Central memory CD4-positive, alpha-beta T cell (primary cell): Measurements from ENCODE around the gene SF3B4.
"Not testable (repeated sequence)": the region's sequence is repeated elsewhere in the genome, so short reads cannot be mapped to it uniquely, and the experiment has no call there.

Source experiments
- DNase-seq: peaks from one replicate; pipeline ENCODE4 v3.0.0; 2022
- total RNA-seq, 3 experiments: gene quantifications; one replicate each; lab custom pipeline; 2026; lab: John Stamatoyannopoulos, UW

The SF3B4 gene, protein sequence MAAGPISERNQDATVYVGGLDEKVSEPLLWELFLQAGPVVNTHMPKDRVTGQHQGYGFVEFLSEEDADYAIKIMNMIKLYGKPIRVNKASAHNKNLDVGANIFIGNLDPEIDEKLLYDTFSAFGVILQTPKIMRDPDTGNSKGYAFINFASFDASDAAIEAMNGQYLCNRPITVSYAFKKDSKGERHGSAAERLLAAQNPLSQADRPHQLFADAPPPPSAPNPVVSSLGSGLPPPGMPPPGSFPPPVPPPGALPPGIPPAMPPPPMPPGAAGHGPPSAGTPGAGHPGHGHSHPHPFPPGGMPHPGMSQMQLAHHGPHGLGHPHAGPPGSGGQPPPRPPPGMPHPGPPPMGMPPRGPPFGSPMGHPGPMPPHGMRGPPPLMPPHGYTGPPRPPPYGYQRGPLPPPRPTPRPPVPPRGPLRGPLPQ
- total RNA-seq: 18.9 to 67.4 (median 29.9) reads per million in 3 experiments

DNA sequence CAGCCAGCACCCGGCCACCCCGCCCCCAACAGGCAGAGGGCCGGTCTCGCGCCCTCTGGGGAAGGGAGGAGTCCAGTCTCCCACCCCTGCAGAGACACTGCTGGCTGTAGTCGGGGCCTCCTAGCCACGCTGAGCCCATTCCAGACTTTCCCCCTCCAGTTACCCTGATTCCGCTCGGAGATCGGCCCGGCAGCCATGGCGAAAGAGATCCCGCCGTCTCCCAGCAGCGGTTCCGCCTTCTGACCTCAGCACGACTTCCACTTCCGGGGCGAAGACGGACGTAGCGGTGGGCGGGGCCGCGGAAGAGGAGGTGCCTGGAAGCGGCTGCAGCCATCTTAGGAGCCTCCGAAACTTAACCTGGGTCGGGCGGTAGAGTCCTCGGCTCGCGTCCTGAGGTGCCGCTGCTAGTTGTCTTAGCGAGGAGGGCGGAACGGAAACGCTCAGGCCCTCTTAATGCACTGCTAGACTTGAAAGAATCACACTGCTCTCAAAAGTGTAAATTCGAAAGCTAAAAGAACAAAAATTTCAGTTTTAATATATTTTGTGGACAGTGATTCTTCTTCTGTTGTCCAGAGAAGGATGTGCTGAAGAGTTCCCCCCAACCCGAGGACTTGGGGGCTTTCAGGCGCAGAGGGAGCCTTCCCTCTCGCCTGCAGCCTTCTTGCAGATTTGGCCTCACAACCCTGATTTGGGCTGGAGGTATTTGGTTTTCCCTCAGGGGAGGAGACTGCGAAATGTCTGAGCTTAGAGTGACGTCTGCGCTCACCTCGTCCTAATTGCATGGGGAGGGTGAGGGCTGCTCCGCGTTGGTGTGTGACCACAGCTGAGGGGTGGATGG lies at the start of gene SF3B4:
SF3B4 (minus strand) TSS at position 241 of the 838 bp plus-strand sequence; CDS start at position 197, 44 bp downstream.
- DNase-seq: peak; percentile 93

DNA sequence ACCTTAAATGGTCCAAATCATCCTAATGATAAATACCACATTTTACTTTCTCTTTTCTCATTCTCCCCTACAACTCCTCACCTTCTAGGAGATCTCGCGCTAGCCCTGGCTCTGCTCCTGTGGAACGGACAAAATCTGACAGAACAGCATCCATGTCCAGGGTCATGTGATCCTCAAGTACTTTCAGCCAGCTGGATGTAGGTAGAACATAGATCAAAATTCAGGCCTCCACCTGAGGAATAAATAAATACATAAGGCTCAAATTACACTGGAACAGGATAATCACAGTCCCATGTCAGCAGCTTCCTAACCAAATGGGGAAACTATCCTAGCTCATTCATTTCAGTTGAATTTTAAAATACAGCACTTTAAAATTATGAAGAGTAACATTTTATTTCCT lies 49.7 kb upstream of the SF3B4 start:
- no peak for DNase-seq

DNA sequence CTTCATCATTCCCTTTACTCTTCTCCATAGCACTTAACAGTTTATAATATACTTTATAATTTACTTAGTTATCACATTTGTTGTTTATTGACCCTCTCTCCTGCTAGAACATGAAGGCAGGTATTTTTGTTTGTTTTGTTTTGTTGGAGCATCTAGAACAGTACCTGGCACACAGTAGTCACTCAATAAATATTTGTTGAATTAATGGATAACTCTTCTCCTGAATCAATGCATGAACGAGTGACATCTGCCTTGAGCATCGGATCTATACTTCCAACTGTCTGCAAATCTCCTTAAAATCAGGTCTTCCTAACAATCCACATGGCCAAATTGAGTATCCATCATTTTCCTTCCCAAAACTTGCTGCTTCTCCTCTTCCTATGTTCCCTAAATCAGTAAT lies 44.9 kb upstream of the SF3B4 start:
- DNase-seq: no peak

DNA sequence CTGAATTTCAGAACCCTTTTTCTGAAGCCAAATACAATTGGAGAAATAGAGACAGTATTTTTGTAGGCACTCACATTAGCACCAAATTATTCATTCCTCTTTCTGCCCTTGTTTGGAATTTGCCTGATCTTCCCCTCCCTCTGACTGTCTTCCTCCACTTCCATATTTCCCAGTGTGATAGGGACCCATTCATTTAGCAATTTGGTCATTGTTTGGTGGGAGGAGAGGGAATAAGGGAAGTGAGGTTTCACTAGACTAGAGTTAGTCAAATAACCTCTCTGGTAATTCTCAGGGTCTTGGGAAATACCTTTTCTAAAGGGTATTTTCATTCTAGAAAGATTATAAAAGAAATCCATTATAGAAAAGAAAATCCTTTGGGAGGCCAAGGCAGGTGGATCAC lies 40.0 kb upstream of the SF3B4 start:
- no peak for DNase-seq

DNA sequence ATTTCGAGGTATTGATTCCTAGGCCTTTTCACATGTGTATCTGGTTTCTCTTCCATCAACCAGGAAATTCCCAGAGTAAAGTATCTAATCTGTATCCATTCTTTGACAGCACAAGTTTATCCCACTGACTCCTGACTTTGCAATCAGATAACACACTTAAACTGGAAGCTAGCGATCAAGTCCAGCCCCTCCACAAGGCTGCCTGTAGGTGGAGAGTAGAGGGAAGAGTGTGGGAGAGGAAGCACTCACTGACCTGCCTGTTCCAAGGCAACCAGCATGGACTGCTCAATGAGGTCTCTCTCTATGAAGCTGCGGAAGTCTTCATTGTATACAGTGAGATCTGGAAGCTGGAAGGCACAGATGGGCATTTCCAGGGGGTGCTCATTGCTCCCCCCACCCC lies 39.4 kb upstream of the SF3B4 start:
- no peak for DNase-seq

DNA sequence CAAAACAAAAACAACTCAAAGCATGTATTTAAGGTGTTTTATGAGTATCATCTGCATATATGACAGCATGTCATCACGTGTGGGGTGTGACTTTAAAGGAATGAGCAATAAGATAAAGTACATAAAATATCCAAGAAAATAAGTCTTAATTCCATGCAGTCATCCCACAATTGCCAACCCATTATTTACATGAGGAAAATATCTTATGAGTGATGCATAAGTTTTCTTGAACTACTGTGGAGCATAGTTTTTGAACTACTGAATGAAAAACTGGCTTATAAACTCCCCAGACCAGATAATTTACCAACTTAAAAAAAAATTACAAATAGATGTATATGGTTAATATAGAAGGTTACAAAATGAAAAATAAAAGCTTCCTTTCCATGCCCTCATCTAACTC lies 38.8 kb upstream of the SF3B4 start:
- DNase-seq: no peak

DNA sequence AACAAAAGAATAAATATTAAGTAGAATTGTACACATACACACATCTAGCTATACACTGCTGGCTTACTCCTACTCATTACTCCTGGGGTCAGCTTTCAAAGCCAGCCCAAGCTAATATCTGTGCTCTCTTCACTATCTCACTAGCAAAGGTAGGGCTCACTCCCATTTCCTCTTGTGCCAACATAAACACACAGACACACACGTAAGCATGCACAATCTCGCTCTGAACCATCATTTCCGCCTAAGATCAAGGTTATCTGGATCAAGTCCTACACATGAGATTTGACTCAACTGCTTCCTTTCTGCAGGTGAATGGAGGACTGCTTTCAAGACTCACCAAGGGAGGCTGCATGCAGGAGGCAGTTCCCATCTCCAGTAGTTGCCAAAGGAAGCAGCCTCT lies 37.8 kb upstream of the SF3B4 start:
- peak; percentile 14 for DNase-seq

DNA sequence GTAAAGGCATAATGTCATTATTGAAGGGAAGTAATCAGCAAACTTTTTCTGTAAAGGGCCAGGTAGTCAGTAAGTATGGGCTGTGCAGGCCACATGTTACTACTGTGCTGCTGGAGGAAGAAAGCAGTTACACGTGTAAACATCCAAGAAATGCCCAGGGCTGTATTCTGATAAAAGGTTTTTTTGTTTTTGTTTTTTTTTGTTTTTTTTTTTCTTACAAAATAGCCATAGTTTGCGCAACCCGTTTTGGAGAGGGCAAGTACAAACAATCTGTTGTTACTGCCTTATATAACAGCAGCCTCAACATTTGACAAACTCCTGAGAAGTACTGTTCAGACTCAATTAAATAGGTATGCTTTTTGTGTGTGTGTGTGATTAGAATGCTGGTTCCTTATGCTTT lies 35.8 kb upstream of the SF3B4 start:
- DNase-seq: no peak

DNA sequence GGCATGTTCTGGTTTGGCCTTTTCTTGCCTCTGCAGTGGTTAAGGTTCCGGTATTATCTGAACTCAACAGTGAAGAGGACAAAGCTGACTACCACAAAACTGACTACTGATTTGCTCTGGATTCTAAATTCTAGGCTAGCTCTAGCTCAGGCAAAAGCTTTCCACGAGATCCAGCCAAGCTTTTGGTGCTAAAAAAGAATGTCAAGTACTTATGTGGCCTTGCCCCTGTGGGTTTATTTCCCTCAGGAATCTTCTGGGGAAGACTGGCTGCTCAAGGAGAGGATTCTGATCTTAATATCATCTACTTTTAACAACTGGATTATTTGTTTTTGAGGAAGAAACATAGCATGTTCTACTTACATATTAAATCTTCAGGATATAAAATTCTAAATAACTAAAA lies 35.1 kb upstream of the SF3B4 start:
- DNase-seq: no peak

DNA sequence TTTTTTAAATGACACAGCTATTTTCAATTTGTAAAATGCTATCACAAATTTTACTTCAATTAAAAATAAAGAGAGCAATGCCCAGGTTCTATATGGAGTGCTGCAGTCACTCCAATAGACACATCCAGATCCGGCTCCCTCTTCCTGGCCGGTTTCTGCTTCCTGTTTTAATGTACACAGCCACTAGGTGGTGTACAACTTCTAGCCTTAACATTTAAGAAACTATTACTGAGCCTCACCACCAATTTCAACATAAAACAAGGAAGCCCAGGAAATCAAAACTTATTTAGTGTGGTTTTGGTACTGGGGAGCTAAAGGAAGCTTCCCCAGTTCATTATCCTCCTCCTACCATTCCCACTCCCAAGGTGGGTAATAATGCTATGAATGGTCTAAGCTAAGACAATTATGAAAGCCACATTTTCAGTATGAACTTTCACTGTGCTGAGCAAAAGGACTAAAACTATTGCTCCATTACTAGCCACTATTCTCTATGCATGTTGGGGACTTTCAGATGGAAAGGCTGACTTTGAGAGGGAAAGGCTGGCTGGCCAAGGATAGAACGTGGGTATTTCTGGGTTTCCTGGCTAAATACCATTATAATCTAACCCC lies 34.5 kb upstream of the SF3B4 start:
- DNase-seq: peak; percentile 55

DNA sequence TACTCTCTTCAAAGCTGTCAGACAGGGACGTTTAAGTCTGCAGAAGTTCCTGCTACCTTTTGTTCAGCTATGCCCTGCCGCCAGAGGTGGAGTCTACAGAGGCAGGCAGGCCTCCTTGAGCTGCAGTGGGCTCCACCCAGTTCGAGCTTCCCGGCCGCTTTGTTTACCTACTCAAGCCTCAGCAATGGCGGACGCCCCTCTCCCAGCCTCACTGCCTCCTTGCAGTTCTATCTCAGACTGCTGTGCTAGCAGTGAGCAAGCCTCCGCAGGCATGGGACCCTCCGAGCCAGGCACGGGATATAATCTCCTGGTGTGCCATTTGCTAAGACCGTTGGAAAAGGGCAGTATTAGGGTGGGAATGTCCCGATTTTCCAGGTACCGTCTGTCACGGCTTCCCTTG lies 29.9 kb upstream of the SF3B4 start:
- DNase-seq: not testable (repeated sequence)

DNA sequence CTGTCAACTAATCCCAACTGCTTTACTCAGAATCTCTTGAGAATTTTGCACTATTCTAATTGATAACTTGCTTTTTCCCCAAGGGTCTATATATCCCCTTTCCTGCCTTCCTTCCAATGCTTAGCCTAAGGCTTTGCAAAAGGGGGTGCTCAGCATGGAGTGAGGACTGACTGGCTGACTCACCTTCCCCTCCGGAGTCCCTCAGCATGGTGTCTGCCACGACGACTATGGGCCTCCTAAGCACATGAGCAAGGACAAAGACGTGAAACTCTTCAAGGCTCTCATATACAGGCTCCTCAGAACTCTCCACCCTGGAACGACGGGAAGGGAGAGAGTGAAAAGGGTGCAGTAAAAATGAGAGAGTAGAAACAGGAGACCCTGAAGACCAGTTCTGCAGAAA lies 22.3 kb upstream of the SF3B4 start:
- DNase-seq: no peak

DNA sequence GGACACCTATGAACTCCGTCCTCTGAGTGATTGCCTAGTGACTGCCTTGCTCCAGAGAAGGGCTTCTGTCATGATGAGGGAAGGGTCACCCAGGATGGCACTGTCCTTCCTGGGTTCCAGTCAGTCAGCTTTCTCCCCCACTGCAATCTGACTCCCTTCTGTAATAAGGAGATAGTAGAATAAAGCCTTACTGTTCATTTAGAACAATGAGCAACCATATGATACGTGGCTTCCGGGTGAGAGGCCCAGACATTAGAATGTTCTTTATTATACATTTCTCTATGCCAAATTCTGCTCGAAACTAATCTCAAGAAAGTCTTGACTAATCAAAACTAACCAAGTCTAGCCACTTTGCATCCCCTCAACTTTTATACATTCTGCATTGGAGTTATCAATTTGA lies 17.6 kb upstream of the SF3B4 start:
- no peak for DNase-seq

DNA sequence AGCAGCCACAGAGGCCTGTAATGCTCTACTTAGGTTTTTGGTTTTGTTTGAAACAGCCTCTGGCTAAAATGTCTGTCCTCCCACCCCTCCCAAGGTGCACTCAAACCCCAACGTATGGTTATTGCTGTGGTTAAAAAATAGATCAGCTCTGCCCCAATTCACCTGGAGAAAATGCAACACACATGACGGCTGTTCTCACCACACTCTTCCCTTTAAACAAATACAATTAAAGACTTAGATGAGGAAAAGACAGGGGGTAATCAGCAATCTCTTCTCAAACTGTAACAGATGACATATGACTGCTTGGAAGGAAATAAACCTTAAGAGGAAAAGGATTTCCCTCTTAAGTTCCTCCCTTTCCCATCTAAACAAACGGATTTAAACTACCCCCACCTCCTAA lies 15.3 kb upstream of the SF3B4 start:
- DNase-seq: no peak

DNA sequence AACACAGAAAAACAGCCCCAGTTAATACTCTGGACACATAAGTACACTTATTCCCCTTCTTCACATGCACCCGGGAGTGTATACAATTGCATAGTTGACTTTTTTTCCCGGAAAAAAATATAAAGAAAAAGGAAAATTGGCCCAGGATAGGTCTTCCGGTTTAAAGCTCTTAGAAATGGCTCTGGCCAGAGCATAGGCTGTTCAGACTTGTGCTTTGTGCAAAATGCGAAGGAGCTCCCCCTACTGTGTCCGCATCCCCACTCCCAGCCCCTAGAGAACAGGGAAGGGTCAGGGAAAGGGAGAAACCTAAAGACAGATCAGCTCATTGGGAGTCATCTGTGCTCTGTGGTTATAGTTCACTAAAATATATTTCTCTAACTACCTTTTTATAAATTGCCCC lies 14.6 kb upstream of the SF3B4 start:
- no peak for DNase-seq

DNA sequence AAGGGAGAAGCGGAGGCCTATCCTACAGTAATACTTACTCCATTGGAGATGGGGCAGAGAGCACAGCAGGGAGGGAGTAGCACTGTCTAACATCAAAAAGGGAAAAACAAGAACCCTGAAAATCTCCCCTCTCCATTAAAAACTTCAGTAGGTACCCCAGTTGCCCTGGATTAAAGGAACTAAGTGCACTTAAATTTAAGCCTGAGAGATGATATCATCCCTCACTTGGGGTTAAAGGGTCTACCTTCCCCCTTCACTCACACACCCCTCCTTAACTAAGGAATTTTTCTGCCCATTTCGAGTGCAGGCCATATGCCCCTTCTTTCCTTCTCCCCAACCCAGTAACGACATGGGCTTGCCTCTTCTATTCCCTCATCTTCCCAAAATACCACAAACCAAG lies 12.8 kb upstream of the SF3B4 start:
- no peak for DNase-seq

DNA sequence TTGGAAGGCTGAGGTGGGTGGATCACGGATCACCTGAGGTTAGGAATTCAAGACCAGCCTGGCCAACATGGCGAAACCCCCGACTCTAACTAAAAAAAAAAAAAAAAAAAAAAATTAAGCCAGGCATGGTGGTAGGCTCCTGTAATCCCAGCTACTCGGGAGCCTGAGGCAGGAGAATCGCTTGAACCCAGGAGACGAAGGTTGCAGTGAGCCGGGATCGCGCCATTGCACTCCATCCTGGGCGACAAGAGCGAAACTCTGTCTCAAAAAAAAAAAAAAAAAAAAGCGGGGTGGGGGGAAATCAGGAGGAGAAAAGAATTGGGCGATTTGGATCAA lies 11.0 kb upstream of the SF3B4 start:
- not testable (repeated sequence) for DNase-seq

DNA sequence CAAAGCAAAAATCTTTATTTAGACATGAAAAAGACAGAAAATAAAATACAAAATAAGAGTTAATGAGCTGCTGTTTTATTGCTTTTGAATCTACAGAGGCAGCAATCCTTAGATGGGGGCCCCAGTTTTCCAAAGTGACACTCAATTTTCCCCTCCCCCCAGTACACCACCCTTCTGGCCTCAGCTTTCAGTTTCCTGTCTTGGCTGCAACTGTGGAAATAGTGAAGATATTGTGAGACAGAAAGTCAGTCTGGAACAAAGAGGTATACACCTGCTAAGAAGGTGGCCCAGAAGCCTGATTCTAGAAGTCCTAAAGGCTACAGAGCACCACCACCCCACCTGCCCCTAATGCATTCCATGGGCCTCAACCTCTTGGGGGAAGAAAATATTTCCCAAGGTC lies 10.2 kb upstream of the SF3B4 start:
- DNase-seq: no peak

DNA sequence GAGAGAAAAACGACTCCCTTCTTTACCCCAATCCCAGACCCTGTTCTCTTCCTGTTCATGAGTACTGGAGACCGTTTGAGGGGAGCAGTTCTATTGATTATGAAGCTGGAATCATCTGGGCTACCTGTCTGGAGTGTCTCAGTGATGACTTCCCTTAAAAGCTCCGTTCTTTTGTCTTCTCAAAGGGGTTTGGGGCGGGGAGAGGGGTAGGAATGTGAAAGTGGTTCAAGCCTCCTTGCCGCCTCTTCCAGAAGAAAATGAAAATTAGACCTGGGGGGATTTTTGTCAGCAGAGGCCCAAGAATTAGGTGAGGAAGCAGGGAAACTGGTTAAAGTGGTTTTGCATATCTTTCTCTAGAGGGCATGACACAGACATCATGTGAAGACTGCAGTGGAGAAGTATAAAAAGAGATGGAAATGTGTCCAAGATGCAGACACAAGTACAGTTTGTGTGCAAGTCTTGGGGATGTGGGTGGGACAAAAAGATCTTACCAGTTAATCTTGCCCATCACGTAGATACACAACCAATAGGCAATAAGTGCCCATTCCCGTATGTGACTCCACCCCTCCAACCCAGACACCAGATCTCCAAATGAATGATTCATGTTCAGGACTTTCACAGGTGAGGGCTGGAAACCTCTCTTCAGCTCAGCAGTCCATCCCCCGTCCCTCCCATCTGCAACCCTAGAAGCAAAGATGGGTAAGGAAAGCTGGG lies 9.5 kb upstream of the SF3B4 start:
- DNase-seq: no peak

DNA sequence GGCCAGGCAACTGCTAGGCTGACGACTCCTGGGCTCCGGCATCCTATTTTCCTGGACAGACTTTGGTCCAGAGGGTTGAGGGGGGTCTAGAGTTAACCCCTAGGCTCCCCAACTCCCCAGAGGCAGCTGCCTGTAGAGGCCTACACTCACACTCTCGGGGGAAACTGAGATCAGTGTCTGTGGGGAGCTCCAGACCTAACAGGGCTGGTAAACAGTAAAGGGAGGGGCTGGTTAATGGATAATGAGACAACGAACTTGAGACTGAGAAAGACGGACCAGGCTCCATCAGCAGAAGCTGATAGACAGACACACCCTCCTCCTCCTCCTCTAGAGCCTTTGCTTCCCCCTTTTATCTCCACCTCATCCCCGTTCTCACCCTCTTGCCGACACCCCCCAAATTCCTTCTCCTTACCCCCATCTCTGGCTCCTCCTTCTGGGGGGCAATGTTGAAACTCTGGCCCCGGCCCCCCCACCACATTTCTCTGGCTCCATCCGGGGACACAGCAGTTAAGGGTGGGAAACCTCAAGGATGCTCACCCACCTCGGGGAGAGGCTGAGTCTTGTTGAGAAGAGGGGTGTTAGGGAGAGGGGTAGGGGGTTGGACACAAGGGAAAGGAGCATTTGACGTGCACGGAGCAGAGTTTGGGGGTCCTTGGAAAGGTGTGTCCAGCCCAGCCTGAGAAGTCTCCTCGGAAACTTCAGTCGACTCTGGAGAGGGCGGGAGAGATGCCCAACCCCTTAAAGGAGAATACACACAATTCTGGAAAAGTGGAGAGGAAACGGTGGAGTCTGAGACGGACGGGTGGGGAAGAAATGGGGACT lies 8.8 kb upstream of the SF3B4 start, which contains the start of gene MTMR11:
MTMR11 (minus strand) TSS at position 710 of the 822 bp plus-strand sequence; CDS start at position 478, 232 bp downstream.
- no peak for DNase-seq

DNA sequence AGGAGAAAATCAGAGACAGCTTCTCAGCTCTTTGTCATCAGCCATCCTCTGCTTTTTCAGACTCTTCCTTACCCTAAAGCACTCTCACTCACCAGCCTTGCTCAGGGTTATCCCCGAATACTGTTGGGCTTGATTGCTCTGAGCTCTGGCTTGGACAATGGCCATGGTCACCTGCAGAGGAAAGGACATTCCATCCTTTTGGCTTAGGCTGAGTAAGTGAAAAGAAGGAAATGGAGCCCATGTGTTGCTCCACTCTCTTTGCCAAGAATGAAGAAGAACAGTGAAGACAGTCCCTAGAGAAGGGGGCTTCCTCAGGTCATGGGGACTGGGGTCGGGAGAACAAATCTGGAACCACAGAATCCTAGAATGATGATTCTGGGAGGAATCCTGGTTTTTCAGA lies 6.8 kb upstream of the SF3B4 start:
- no peak for DNase-seq

DNA sequence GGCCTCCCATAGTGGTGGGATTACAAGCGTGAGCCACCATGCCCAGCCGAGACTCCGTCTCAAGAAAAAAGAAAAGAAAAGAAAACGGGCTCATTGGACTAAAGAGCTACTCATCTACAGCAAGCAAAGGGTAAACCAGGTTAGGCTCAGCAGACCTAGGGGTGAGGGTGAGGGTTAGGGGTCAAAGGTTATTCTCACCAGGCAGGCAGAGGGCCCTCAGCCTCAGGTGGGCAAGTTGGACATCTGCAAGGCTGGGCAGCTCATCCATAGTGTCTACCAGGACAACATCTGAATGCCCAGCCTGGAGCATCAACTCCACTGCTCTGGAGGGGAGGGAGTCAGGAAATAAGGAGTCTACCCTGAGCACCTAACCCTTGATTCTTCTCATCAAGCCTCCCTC lies 5.6 kb upstream of the SF3B4 start:
- no peak for DNase-seq
